GM12865 (cell line): Measurements from ENCODE around the gene DONSON.

Experiments used
- DNase-seq: peaks from one replicate; pipeline ENCODE4 v3.0.0; 2010; ENCODE audit warnings: low read depth
- H3K4me3 ChIP-seq: 2 replicates; pipeline ENCODE4 v1.5.1; 2011; ENCODE audit warnings: mild to moderate bottlenecking, low read depth, low read length, control low read depth
- CTCF ChIP-seq: IDR thresholded peaks from 2 replicates; pipeline ENCODE4 v1.5.1; 2011; ENCODE audit warnings: low read length, control low read depth, low read depth, inconsistent platforms; ENCODE audit not compliant: insufficient read depth; ENCODE audit errors: missing control alignments

Gene DONSON

GRCh38 chr21:33541756-33542639 lies 46.5 kb downstream of the DONSON start, which contains the start of gene GART:
Gene GART (minus strand): TSS chr21:33542117. CDS start chr21:33539315, 2,802 bp downstream.
- DNase-seq, result peak; percentile 92
- no peak for TF ChIP-seq CTCF
- H3K4me3 ChIP-seq, result peak within 1 kb of the TSS; percentile 86

GRCh38 chr21:33541105-33541711 lies 47.3 kb downstream of the DONSON start:
- TF ChIP-seq CTCF, result no peak
- peak; percentile 59 for DNase-seq
- peak overlapping the region; percentile 64 for H3K4me3 ChIP-seq

- DNase-seq, result no peak
- TF ChIP-seq CTCF, result no peak
- H3K4me3 ChIP-seq, result peak overlapping the region; percentile 64
Observed at GRCh38 chr21:33540711-33541104, 47.8 kb downstream of the DONSON start.

- no peak overlapping the region for H3K4me3 ChIP-seq
- no peak for DNase-seq
- TF ChIP-seq CTCF, result no peak
Observed at GRCh38 chr21:33539616-33540015, 48.9 kb downstream of the DONSON start.

- TF ChIP-seq CTCF, result no peak
- no peak for DNase-seq
- no peak overlapping the region for H3K4me3 ChIP-seq
Observed at GRCh38 chr21:33537212-33537611, 51.3 kb downstream of the DONSON start.

- no peak for DNase-seq
- H3K4me3 ChIP-seq, result no peak overlapping the region
- no peak for TF ChIP-seq CTCF
Observed at GRCh38 chr21:33531007-33531406, 57.5 kb downstream of the DONSON start.
